NT2/D1 (cell line): ENCODE results near the gene TANC1.
"Not testable (repeated sequence)": the region's sequence is repeated elsewhere in the genome, so short reads cannot be mapped to it uniquely, and the experiment has no call there.

Source experiments
- DNase-seq: peaks from one replicate; pipeline ENCODE4 v3.0.0-alpha.2; 2011; ENCODE audit warnings: low read depth, low spot score
- H3K27me3 ChIP-seq: 2 replicates; pipeline ENCODE4 v1.6.0; 2011; ENCODE audit warnings: mild to moderate bottlenecking; ENCODE audit not compliant: insufficient read length, insufficient read depth
- H3K36me3 ChIP-seq: 2 replicates; pipeline ENCODE4 v1.6.1; 2011; ENCODE audit warnings: mild to moderate bottlenecking, low read length, mixed read lengths; ENCODE audit not compliant: insufficient read depth, insufficient read length
- H3K4me1 ChIP-seq: 2 replicates; pipeline ENCODE4 v1.5.1; 2011; ENCODE audit not compliant: insufficient read depth, insufficient read length
- H3K4me3 ChIP-seq: 2 replicates; pipeline ENCODE4 v1.5.1; 2011; ENCODE audit warnings: low read depth; ENCODE audit not compliant: insufficient read length
- H3K9ac ChIP-seq: 2 replicates; pipeline ENCODE4 v1.6.0; 2011; ENCODE audit warnings: low read depth; ENCODE audit not compliant: insufficient read length
- H3K9me3 ChIP-seq: 2 replicates; pipeline ENCODE4 v1.5.1; 2011; ENCODE audit warnings: mild to moderate bottlenecking, low read length; ENCODE audit not compliant: insufficient read depth
- SUZ12 ChIP-seq: IDR thresholded peaks from 2 replicates; pipeline ENCODE4 v1.6.1; 2011; ENCODE audit not compliant: insufficient read length, insufficient read depth; ENCODE audit errors: extremely low read depth
- YY1 ChIP-seq: IDR thresholded peaks from 2 replicates; pipeline ENCODE4 v1.6.1; 2011; ENCODE audit not compliant: insufficient read length, insufficient read depth
- ZNF274 ChIP-seq: IDR thresholded peaks from 2 replicates; pipeline ENCODE4 v1.6.1; 2011; ENCODE audit warnings: mild to moderate bottlenecking, low read depth, low read length

TANC1 gene

DNA sequence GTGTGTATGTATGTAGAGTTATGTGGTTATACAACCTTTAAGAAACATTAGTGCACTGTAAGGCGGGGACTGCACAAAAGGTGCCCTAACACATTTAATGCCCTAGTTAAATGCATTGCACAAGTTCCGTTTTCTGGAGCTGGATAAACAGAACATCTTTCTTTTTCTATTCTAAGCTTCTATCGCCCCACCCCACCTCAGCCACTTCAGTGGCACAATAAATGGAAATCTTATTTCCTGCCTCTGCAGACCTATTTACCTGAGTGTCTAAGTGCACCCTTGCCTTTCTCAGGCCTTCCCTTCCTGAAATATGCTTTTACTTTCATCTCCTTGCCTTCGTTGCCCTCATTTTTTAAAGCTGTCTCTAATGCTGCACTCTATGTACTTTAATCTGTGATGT, 123.5 kb downstream of the TANC1 start:
- no peak overlapping the region for H3K9ac ChIP-seq
- no peak for TF ChIP-seq ZNF274
- TF ChIP-seq YY1: no peak
- no peak for TF ChIP-seq SUZ12
- H3K9me3 ChIP-seq: peaks cover 19% of the 10 kb centered on the region
- DNase-seq: no peak
- H3K36me3 ChIP-seq: peaks cover 4% of the 10 kb centered on the region
- no peak overlapping the region for H3K4me3 ChIP-seq
- no peaks in the 10 kb centered on the region for H3K27me3 ChIP-seq
- H3K4me1 ChIP-seq: no peaks in the 10 kb centered on the region

DNA sequence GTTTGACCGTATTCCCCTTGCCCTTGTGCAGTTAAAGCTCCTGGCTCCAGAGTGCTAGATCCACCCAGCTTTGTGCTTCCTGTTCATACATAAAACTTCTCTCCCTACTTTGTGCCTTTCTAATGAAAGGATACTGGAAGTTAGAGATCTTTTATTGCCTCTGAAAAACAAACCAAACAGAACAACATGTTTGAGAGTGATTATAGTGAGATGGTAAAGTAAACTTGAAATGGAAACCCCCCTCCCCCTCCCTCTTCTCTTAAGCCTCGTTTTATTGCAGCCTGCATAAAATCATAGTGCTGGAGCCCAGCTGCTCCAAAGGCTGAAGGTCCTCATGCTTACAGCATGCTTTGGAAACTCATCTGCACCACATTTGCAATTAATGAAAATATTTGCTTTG, 125.1 kb downstream of the TANC1 start:
- no peaks in the 10 kb centered on the region for H3K4me1 ChIP-seq
- H3K9ac ChIP-seq: no peak overlapping the region
- no peak for DNase-seq
- H3K9me3 ChIP-seq: peaks cover 25% of the 10 kb centered on the region
- no peak overlapping the region for H3K4me3 ChIP-seq
- H3K27me3 ChIP-seq: no peaks in the 10 kb centered on the region
- peaks cover 13% of the 10 kb centered on the region for H3K36me3 ChIP-seq
- TF ChIP-seq SUZ12 (no peak), YY1 (no peak), ZNF274 (no peak)

DNA sequence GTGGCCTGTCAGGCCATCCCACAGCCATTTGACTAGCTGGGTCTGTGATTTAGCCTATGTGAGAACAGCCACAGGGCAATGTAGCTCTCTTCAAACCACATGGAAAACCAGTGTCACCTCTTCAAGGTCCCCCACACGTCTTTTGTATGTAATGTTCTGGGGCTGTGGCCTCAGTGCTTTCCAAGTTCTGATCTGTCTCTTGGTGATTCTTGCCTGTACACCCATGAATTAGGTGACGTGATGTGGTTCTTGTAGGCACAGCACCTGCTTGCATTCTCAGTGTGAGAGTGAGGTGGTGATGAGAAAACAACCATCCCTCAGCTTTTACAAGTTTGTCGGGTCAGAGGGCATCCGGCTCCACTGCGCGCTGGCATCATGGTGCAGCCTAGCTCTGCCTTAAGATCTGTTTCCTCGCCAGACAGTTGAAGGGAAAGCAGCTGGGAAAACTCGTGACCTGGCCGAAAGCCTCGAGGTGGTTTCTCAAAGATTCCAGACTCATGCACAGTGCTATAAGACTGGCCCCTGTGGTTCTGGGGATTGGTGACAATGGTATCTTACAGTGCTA, 125.8 kb downstream of the TANC1 start:
- Histone ChIP-seq H3K36me3 (peaks cover 13% of the 10 kb centered on the region), H3K9ac (no peak overlapping the region), H3K4me3 (no peak overlapping the region), H3K27me3 (no peaks in the 10 kb centered on the region), H3K4me1 (no peaks in the 10 kb centered on the region), H3K9me3 (peaks cover 25% of the 10 kb centered on the region)
- DNase-seq: no peak
- no peak for TF ChIP-seq YY1
- no peak for TF ChIP-seq ZNF274
- TF ChIP-seq SUZ12: no peak

DNA sequence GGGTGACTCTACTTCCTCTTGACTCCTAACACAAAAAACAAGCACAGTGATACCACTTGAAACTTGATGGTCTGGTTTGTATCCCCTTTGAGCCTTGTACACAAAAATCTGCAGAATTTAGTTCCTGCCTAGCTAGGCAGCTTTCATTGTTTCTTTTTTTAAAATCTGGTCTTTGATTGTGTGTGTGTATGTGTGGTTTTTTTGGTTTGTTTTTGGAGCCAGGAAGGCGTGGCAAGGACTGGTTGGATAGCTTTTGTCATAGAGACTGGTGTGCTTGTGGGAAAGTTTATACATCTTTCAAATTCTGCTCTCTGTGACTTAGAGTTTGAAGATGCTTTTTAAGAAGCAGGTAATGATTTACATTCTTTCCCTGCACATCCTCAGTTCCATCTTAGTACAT, 127.4 kb downstream of the TANC1 start:
- H3K36me3 ChIP-seq: peaks cover 11% of the 10 kb centered on the region
- H3K27me3 ChIP-seq: no peaks in the 10 kb centered on the region
- no peak overlapping the region for H3K9ac ChIP-seq
- DNase-seq: no peak
- H3K4me1 ChIP-seq: no peaks in the 10 kb centered on the region
- no peak for TF ChIP-seq YY1
- no peak for TF ChIP-seq ZNF274
- TF ChIP-seq SUZ12: no peak
- no peak overlapping the region for H3K4me3 ChIP-seq
- peaks cover 25% of the 10 kb centered on the region for H3K9me3 ChIP-seq

DNA sequence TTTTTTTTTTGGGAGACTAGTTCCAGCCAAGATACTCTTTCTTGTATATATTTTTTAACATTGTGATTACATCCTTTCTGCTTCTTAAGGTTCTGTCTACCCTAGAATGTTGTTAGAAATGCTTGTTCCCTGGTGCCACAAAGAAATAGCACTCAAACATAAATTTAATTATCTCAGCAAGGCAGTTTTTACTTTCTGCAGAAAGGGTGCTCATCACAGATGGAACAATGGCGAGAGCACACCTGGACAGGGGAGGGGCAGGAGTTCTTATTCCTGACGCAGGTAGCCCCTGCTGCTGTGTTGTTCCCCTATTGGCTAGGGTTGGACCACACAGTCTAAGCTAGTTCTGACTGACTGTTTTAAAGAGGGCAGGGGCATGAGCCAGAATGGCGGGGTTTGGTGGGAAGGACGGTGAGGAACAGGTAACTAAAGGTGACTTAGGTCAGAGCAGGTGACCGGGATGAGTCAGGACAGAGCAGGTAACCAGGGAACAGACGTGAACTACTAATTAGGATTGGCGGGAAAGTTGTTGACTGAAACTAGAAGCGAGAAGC, 127.9 kb downstream of the TANC1 start:
- not testable (repeated sequence) for H3K4me1 ChIP-seq, DNase-seq

DNA sequence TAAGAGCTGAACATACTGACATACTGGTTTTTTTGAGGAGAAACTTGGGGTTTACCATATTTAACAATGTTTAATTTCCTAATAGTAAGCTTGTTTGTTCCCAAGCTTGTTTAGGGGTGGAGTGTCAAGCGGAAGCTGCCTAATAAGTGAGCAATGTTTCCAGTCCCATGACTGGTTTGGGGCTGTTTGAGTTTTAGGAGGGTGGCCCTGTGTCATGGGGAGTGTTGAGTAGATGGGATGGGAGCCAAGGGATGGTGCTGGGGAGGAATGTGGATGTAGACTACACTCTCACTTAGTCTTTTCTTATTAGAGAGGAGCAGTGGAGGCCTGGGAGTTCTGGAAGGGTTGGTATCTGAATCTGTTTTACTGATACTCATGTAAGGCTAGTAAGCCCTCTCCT, 128.5 kb downstream of the TANC1 start:
- no peak for TF ChIP-seq YY1
- no peak for TF ChIP-seq SUZ12
- TF ChIP-seq ZNF274: no peak
- Histone ChIP-seq H3K4me1 (no peaks in the 10 kb centered on the region), H3K27me3 (no peaks in the 10 kb centered on the region)

More for the DNA sequence above, 127.9 kb downstream of the TANC1 start:
- H3K9ac ChIP-seq, H3K27me3 ChIP-seq, H3K4me3 ChIP-seq: not testable (repeated sequence)
- H3K9me3 ChIP-seq: peaks cover 25% of the 10 kb centered on the region
- peaks cover 11% of the 10 kb centered on the region for H3K36me3 ChIP-seq

DNA sequence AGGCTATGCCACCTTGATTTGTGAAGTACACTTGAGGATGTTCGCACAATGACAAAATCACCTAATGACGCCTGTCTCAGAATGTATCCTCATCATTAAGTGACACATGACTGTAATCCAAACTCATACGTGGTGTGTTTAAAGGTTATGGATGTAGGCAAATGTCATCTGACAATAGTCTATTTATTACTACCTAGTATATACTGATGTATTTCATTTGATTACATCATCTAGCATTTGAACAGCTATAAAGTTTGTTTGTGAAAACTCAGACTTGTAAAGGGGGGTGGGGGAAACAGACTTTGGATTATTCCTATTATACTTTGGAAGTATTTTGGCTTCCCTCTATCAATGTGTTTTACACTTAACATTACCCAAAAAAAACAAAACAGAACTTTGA, 129.9 kb downstream of the TANC1 start:
- Histone ChIP-seq H3K36me3 (peaks cover 11% of the 10 kb centered on the region), H3K9ac (no peak overlapping the region), H3K4me3 (no peak overlapping the region), H3K9me3 (peaks cover 25% of the 10 kb centered on the region), H3K27me3 (no peaks in the 10 kb centered on the region), H3K4me1 (no peaks in the 10 kb centered on the region)
- no peak for TF ChIP-seq ZNF274
- no peak for TF ChIP-seq SUZ12
- TF ChIP-seq YY1: no peak
- no peak for DNase-seq

More for the DNA sequence above, 128.5 kb downstream of the TANC1 start:
- no peak for DNase-seq
- Histone ChIP-seq H3K4me3 (no peak overlapping the region), H3K9me3 (peaks cover 25% of the 10 kb centered on the region), H3K9ac (no peak overlapping the region), H3K36me3 (peaks cover 11% of the 10 kb centered on the region)

DNA sequence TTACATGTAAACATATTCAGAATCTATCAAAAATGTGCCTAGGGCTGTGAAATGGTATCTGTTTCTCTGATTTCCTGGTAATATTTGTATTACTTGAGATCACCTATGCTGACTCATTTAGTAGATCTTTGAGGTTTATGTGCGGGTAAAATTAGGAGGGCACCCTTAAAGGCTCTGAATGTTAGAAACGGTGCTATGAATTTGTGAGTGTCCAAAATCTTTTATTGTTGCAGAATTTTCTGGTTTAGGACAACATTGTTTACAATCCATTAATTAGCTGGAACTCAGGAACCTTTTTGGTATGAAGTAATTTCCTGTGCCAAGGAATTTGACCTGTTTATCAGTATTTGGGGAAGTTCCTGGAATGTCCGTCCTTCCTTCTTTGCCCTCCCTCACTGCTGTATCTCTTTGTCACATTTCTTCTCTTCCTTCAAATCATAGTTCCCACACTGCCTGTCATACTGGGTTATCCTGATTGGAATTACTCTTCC, 130.5 kb downstream of the TANC1 start:
- no peak for DNase-seq
- H3K27me3 ChIP-seq: no peaks in the 10 kb centered on the region
- H3K9me3 ChIP-seq: peaks cover 25% of the 10 kb centered on the region
- H3K4me1 ChIP-seq: no peaks in the 10 kb centered on the region
- H3K4me3 ChIP-seq: no peak overlapping the region
- peaks cover 11% of the 10 kb centered on the region for H3K36me3 ChIP-seq
- TF ChIP-seq SUZ12 (no peak), ZNF274 (no peak), YY1 (no peak)
- H3K9ac ChIP-seq: no peak overlapping the region
